ENCODE results near the gene HERPUD2. TPM values are rescaled to one million over a fixed set of nuclear protein-coding genes. Genes with fewer than 3 reads are reported as not detected.
A peak's percentile ranks its signal among the peaks of the same experiment; 100 is the strongest.
"Not testable (repeated sequence)": the region's sequence is repeated elsewhere in the genome, so short reads cannot be mapped to it uniquely, and the experiment has no call there.

The HERPUD2 gene
- total and polyA plus RNA-seq, 5 experiments from 2014 or later: 58.7 to 78.2 (median 72.8) TPM

DNA sequence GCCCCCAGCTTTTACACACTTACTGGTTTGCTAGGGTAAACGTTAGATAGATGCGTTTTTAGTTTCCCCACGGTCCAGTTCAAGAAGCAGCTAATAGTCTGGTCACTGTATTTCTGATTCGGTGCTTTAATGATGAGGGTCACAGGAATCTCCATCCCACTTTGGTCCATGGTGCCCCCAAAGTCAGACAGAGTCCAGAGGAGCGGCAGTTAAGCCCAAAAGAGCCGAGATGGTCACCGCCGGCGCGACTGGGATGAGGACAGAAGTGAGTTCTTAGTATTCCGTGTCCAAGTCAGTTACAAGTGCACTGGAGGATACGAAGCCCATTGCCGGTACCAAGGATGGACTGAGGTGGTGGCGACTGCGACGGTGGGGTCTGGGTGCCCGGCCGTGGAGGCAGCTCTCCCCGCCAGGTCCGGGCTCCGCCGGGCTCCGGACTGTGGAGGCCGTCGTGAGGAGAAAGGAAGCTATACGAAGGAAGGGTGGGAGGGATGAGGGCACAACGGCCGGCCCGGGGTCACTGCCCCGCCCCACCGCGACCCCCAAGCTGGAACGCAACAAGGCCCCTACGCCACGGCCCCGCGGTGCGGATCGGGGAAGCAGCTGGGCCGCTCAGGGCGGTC lies 663 bp downstream of the HERPUD2 start:
- Mint-ChIP-seq H3K36me3 (peaks cover 0 to 10% (median 4%) of the 10 kb centered on the region in 3 donors), H3K4me3 (peak overlapping the region; percentile 78 to 93 (median 90)), H3K27ac (peak overlapping the region; percentile 73 to 99 (median 98)), H3K9me3 (no peaks in the 10 kb centered on the region), H3K27me3 (no peaks in the 10 kb centered on the region), H3K4me1 (peaks cover 27 to 75% (median 62%) of the 10 kb centered on the region in 4 donors)
- peak in 1 of 10 donors; percentile 25 for DNase-seq
- POLR2A ChIA-PET: interaction anchor here (0.5 to 4.3 kb wide), 15 partner anchors 9 to 680 kb away, joined by 3 to 76 read pairs (median 5); partner anchors contain the start of gene SEPTIN7
- peak in 1 of 2 donors; percentile 3 for ATAC-seq

DNA sequence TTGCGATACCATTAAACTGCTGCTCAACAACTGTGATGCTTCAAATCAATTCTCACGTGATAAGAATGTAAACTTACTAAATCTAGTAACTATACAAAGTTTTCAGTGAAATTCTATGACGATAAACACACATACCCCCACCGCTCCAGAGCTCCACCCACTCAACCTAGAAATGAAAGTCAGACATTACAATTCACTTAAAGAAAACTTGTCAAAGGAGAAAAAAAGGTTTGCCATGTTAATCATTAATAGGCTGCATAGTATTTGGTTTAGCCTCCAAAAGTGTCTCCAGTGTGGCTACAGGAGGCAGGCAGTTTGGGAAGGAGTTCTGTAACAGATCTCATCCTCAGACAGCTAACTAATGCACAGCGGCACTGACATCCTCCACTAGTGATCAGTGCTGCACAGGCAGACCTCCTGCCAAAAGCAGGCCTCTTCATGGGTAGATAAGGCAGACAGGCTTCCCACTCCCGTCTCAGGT lies 3.1 kb downstream of the HERPUD2 start:
- POLR2A ChIA-PET: interaction anchor here (0.5 to 1.3 kb wide), 4 partner anchors 8 to 109 kb away, joined by 3 to 6 read pairs (median 3); partner anchors contain the start of gene SEPTIN7
- peaks cover 40 to 93% (median 79%) of the 10 kb centered on the region in 4 donors for H3K4me1 Mint-ChIP-seq
- DNase-seq (peak in 7 of 10 donors; percentile 27 to 56 (median 49)), ATAC-seq (peak; percentile 34 to 45)
- H3K36me3 Mint-ChIP-seq: peaks cover 4 to 11% (median 6%) of the 10 kb centered on the region in 3 donors
- peak overlapping the region; percentile 73 to 99 (median 98) for H3K27ac Mint-ChIP-seq
- no peaks in the 10 kb centered on the region for H3K9me3 Mint-ChIP-seq
- H3K27me3 Mint-ChIP-seq: no peaks in the 10 kb centered on the region
- peak overlapping the region; percentile 78 to 93 (median 90) for H3K4me3 Mint-ChIP-seq

DNA sequence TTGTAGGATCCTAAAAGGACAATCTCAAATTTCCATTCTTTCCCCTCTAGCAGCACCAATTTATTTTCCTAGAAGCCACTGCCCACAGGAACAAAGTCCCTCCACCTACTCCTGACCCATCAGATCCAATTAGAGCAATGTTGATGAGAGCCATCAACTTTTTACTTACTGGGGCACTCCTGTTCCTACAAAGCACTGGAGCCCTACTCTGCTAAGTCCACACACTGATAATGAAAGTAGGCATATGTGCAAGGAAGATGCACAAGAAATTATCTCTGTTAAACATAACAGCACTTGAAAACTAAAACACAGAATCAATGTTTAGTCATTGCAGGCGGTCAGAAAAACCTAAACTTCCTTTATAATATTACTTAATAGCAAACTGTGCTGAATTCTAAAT lies 3.6 kb downstream of the HERPUD2 start:
- Mint-ChIP-seq H3K4me3 (peak overlapping the region; percentile 78 to 93 (median 90)), H3K36me3 (peaks cover 3 to 13% (median 4%) of the 10 kb centered on the region in 3 donors), H3K9me3 (no peaks in the 10 kb centered on the region), H3K27me3 (no peaks in the 10 kb centered on the region), H3K27ac (peak overlapping the region; percentile 73 to 99 (median 98)), H3K4me1 (peaks cover 38 to 88% (median 76%) of the 10 kb centered on the region in 4 donors)
- POLR2A ChIA-PET: interaction anchor here (0.9 to 1.3 kb wide), 3 partner anchors 16 to 109 kb away, joined by 3 to 6 read pairs (median 3); partner anchors contain the start of gene SEPTIN7
- ATAC-seq (no peak), DNase-seq (no peak)

DNA sequence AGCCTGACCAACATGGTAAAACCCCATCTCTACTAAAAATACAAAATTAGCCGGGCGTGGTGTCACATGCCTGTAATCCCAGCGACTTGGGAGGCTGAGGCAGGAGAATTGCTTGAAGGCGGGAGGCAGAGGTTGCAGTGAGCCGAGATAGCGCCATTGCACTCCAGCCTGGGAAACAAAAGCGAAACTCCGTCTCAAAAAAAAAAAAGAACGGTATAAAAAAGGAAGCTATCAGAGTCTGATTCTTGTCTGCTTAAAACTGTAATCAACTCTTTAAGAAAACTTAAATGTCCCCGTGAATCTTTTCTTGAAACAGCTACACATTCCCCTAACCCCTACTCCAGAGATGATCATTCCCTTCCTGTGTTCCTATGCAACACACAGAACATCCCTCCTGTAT lies 4.3 kb downstream of the HERPUD2 start:
- Mint-ChIP-seq H3K4me1 (peaks cover 34 to 81% (median 70%) of the 10 kb centered on the region in 4 donors), H3K27ac (peak overlapping the region; percentile 73 to 99 (median 98)), H3K36me3 (peaks cover 3 to 14% (median 4%) of the 10 kb centered on the region in 3 donors), H3K4me3 (peak overlapping the region; percentile 78 to 93 (median 90))
- POLR2A ChIA-PET: interaction anchor here (0.9 kb wide), 1 partner anchor 111 kb away, joined by 3 read pairs; the partner anchor contains the start of gene SEPTIN7
- H3K27me3 Mint-ChIP-seq, H3K9me3 Mint-ChIP-seq, ATAC-seq: not testable (repeated sequence)
- DNase-seq: peak in 3 of 10 donors; percentile 21 to 35 (median 34)

DNA sequence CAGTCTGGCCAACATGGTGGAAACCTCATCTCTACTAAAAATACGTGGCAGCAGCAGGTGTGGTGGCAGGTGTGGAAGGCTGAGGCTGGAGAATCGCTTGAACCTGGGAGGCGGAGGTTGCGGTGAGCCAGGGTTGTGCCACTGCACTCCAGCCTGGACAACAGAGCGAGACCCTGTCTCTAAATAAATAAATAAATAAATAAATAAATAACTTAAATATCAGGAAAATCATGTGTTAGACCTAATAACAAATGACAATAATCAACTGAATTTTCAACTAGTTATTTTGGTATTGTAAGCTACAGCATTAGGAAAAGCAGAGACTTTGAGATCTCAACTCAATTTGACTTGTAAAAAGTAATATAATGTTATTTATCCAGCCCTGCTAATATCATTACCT lies 9.2 kb downstream of the HERPUD2 start:
- POLR2A ChIA-PET: interaction anchor here (0.6 to 1.8 kb wide), 2 partner anchors 8 to 586 kb away, joined by 3 to 6 read pairs; no protein-coding TSS in a partner anchor
- Mint-ChIP-seq H3K27me3 (no peaks in the 10 kb centered on the region), H3K27ac (no peak overlapping the region), H3K4me1 (peaks cover 35 to 75% (median 68%) of the 10 kb centered on the region in 4 donors), H3K4me3 (peak overlapping the region in 1 of 10 donors; percentile 26), H3K9me3 (peaks cover 0 to 2% (median 0%) of the 10 kb centered on the region in 9 donors), H3K36me3 (peaks cover 0 to 43% (median 11%) of the 10 kb centered on the region in 3 donors)
- no peak for DNase-seq
- ATAC-seq: no peak

DNA sequence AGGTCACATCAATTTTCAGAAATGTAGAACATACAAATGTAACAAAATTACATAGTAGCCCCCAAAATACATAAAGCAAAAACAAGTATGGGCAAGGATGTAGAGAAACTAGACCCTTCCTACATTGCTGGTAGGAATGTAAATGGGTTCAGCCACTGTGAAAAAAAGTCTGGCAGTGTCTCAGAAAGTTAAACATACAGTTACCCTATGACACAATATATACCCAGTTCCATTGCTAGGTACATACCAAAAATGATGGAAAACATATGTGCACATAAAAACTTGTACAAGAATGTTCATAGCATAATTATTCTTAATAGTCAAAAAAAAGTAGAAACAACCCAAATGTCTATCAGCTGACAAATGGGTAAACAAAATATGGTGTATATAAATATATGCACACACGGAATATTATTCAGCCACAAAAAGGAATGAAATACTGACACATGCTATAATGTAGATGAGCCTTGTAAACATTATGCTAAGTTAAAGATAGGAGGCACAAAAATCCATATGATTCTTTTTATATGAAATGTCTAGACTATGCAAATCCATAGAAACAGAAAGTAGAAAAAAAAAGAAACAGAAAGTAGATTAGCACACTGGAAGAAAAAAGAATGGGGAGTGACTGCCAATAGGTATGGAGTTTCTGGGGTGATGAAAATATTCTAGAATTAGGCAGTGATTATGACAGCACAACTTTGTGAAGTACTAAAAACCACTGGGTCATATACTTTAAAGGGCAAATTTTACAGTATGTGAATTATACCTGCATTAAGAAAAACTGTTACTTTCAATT lies 13.5 kb downstream of the HERPUD2 start:
- POLR2A ChIA-PET: interaction anchor here (0.6 kb wide), 1 partner anchor 24 kb away, joined by 4 read pairs; no protein-coding TSS in a partner anchor
- no peak for DNase-seq
- peaks cover 33 to 78% (median 63%) of the 10 kb centered on the region in 4 donors for H3K4me1 Mint-ChIP-seq

DNA sequence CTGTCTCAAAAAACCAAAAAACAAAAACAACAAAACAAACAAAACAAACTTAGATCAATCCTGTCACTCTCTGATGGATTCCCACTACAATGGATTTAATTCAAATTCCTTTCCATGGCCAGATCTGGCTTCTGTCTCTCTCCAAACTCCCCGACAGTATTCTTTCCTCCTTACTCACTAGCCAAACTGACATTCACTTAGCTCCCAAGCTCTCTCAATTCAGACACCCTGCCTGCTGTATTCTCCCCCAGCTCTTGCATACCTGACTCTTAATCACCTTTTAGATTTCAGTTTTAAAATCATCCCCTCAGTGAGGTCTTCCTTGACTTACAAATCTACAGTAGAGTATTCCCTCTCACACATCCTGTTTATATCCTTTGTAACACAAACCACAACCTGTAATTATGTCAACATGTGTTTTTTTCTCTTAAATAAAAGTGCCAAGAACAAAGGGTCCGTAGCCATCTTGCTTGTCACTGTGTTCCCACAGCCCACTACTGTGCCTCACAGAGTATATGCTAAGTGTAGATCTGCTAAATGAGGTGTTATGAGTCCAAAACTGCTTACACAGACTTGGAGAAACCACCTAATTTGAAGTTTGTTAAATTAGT lies 14.4 kb downstream of the HERPUD2 start:
- ATAC-seq (peak; percentile 47 to 83), DNase-seq (peak in 2 of 10 donors; percentile 17 to 30)
- Mint-ChIP-seq H3K27ac (peak overlapping the region; percentile 0 to 83 (median 35)), H3K27me3 (no peaks in the 10 kb centered on the region), H3K4me3 (peak overlapping the region; percentile 12 to 73 (median 30)), H3K36me3 (peaks cover 0 to 42% (median 10%) of the 10 kb centered on the region in 3 donors), H3K4me1 (peaks cover 33 to 82% (median 70%) of the 10 kb centered on the region in 4 donors), H3K9me3 (peaks cover 0 to 2% (median 0%) of the 10 kb centered on the region in 9 donors)
- POLR2A ChIA-PET: no interaction called here

More for the DNA sequence above, 13.5 kb downstream of the HERPUD2 start:
- Mint-ChIP-seq H3K4me3 (peak overlapping the region in 7 of 10 donors; percentile 0 to 59 (median 18)), H3K27ac (peak overlapping the region in 4 of 10 donors; percentile 1 to 32 (median 11)), H3K9me3 (peaks cover 0 to 2% (median 0%) of the 10 kb centered on the region in 9 donors), H3K27me3 (no peaks in the 10 kb centered on the region), H3K36me3 (peaks cover 0 to 37% (median 10%) of the 10 kb centered on the region in 3 donors)
- peak in 1 of 2 donors; percentile 39 for ATAC-seq

DNA sequence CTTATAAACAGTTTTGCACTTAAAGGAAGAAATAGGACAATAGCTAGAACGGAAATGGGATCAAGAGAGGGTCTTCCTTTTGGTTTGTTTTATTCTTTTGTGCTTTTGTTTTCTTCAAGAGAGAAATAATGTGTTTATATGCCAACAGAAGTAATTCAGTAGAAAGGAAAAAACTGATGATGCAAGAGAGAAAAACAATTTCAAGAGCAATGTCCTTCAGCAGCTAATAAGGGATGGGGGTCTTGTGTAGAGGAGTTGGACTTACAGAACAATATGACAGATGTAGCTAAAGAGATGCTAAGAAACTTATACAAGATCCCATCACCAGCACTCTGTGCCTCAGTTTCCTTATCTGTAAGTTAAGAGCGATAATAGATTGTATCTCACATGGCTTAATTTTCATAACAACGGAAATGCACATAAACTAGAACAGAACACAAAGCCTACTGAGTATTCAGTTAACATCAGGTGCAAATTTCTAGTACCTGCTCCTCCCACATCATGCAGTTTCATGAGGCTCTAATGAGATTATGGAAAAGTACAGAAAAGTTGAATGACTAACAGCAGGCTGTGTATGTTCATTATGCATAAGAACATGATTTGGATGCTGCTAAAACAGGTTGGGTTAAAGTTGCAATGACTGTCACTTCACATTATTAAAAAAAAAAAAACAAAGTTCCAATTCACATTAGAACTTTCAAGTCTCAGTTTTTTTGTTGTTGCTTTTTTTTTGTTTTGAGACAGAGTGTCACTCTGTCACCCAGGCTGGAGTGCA lies 17.2 kb downstream of the HERPUD2 start:
- Mint-ChIP-seq H3K36me3 (peaks cover 0 to 29% (median 0%) of the 10 kb centered on the region in 3 donors), H3K27ac (peak overlapping the region in 3 of 10 donors; percentile 0 to 20 (median 4)), H3K9me3 (peaks cover 0 to 2% (median 0%) of the 10 kb centered on the region in 9 donors), H3K27me3 (no peaks in the 10 kb centered on the region), H3K4me1 (peaks cover 29 to 82% (median 66%) of the 10 kb centered on the region in 4 donors), H3K4me3 (peak overlapping the region in 2 of 10 donors; percentile 7 to 55)
- DNase-seq: no peak
- ATAC-seq: no peak
- POLR2A ChIA-PET: no interaction called here

DNA sequence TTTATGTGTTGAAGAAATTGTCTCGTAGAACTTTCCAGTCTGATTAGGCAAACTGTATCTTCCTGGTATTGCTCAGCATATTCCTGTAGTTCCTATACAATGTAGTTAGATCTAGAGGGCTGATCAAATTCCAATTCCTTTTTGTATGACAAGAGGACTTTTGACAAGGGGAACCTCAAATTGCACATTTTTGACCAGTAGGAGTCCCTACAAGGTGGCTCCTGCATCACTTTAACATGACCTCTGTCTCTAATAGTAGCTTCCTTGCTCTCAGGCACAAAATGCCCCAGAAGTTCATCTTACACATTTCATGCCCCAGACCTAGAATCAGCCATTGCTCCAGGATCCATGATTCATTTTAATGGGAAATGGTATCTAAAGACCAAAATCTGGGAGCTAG lies 18.7 kb downstream of the HERPUD2 start:
- H3K27me3 Mint-ChIP-seq: no peaks in the 10 kb centered on the region
- ATAC-seq: no peak
- peak overlapping the region in 1 of 10 donors; percentile 10 for H3K4me3 Mint-ChIP-seq
- H3K36me3 Mint-ChIP-seq: peaks cover 0 to 34% (median 0%) of the 10 kb centered on the region in 3 donors
- DNase-seq: no peak
- peaks cover 26 to 73% (median 61%) of the 10 kb centered on the region in 4 donors for H3K4me1 Mint-ChIP-seq
- peak overlapping the region in 4 of 10 donors; percentile 0 to 17 (median 9) for H3K27ac Mint-ChIP-seq
- POLR2A ChIA-PET: no interaction called here
- H3K9me3 Mint-ChIP-seq: no peaks in the 10 kb centered on the region

DNA sequence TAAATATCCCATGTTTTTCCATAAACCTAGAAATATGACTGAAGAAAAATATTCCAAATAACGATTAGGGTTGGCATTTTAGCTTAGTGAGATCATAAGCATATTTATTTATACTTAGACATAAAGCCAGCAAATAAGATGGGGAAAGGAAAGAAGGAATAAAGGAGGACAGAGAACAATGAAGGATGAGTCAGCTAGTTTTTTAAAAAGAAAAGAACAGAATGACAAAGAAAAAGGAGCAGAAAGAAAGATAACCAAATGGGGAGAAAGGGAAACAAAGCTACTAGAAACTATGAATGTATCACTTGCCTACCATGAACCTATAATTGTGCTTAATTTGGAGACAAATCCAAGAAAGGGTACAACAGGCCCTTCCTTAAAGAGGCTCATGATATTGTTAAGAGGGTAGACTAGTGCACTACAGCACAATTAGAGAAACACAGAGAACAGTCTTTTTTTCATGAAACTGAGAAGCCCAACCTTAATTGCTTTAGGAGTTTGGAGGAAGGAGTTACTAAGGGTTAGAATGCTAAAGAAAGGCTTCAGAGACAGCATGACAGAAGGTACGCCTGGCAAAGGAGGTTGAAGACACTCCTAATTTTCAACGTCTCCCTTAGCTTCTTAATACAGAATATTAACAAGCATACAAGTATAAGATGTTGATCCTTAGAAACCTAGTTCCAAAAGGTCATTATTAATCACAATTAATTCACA lies 23.9 kb downstream of the HERPUD2 start:
- Mint-ChIP-seq H3K9me3 (no peaks in the 10 kb centered on the region), H3K4me3 (no peak overlapping the region), H3K27me3 (no peaks in the 10 kb centered on the region), H3K36me3 (peaks cover 8 to 71% (median 23%) of the 10 kb centered on the region in 3 donors), H3K27ac (peak overlapping the region in 2 of 10 donors; percentile 25 to 69), H3K4me1 (peaks cover 16 to 50% (median 34%) of the 10 kb centered on the region in 4 donors)
- ATAC-seq (no peak), DNase-seq (no peak)
- POLR2A ChIA-PET: no interaction called here
